ENCODE results near the gene ZNF429.
"Not testable (repeated sequence)": the region's sequence is repeated elsewhere in the genome, so short reads cannot be mapped to it uniquely, and the experiment has no call there.

Gene ZNF429

DNA sequence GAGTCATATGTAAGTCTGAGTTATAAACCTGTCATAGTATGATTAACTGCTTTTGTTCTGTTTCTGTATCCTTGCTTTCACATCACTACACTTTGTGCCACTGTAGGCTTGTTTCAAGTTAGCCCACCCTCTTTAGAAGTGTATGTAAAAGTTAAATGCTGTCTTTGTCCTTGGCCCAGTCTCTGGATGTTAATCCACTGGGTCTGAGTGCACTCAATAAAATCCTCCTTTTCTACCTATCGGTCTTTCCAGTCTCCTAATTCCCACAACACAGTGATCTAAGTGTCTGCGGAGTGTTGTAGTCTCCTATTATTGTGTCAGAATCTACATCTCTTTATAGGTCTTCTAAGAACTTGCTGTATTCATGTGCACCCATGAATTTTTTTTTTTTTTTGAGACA lies 14.1 kb downstream of the ZNF429 start:
- DNase-seq = peak; percentile 3

DNA sequence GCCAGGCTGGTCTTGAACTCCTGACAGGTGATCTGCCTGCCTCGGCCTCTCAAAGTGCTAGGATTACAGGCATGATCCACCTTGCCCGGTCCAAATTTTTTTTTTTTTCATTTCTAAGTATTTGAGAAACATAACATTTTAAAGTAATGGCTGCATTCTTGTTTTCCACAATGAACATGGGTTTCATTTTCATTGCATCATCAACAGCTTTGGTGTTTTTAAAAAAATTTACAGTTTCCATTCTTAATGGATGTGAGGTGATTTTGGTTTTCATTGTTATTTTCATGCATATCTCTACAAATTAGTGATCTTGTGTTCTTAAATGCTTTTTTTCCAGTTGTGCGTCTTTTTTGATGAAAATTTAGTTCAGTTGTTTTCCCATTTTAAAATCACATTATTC lies 27.5 kb downstream of the ZNF429 start:
- no peak for DNase-seq

DNA sequence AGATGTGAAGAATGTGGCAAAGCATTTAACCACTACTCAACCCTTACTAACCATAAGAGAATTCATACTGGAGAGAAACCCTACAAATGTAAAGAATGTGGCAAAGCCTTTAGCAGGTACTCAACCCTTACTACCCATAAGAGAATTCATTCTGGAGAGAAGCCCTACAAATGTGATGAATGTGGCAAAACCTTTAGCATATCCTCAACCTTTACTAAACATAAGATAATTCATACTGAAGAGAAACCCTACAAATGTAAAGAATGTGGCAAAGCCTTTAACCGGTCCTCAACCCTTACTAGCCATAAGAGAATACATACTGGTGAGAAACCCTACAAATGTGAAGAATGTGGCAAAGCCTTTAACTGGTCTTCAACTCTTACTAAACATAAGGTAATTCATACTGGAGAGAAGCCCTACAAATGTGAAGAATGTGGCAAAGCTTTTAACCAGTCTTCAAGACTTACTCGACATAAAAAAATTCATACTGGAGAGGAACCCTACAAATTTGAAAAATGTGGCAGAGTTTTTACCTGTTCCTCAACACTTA lies 31.4 kb downstream of the ZNF429 start:
- DNase-seq = not testable (repeated sequence)

DNA sequence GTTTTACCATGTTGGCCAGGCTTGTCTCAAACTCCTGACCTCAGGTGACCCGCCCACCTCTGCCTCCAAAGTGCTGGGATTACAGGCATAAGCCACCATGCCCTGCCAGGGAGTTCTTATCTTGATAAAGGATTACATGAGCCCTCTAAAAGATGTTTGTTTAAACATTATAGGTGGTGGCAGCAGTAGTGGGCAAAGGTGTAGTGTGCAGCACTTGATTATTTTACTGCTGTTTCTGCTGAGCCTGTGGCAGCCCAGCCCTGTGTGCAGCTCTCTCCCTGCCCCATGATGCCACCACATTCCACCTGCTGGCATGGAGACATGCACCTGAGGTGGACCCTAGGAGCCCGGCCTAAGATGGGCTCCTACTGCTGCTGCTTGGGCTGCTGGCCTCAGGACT lies 54.0 kb downstream of the ZNF429 start:
- no peak for DNase-seq

DNA sequence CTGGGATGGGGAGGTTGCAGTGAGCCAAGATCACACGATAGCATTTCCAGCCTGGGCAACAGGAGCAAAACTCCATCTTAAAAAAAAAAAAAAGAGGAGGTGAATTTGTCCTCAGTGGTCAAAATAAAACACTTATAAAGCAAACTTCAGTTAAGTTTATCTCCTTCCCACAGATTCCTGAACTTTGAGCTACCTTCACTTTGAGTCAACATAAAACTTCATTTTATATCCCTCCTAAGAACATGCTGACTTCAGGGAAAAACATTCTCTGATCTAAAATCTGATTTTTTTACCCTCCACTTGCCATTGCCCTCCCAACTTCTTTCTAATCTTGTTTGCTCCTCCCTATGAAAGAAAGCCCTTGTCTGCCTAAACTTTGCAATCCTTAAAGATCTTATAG lies 59.0 kb downstream of the ZNF429 start:
- no peak for DNase-seq

DNA sequence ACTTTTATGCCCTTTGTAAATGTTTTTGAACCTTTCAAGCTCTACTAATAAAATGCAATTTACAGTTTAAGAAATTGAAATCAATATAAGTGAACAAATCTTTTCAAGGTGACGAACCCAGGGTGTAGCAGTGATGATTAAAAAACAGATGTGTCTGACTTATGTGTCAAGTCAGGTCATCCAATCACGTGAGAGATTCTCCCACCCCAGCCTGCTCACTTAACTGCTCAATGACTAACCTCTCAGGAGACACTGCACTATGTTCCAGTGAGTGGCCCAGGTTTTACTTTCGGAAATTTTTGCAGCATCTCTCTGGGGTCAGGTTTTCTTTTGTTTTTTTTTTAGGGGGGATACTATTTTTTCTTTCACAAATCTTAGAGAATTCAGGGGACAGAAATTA lies 60.7 kb downstream of the ZNF429 start:
- no peak for DNase-seq

DNA sequence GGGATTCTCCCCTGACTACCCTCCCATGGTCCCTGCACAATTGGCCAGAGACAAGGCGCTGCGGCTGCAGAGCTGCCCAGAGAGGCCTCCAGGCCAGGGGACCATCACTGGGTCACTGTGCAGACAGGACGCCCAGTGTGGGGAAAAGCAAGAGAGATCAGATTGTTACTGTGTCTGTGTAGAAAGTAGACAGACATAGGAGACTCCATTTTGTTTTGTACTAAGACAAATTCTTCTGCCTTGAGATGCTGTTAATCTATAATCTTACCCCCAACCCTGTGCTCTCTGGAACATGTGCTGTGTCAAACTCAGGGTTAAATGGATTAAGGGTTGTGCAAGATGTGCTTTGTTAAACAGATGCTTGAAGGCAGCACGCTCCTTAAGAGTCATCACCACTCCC lies 62.4 kb downstream of the ZNF429 start:
- not testable (repeated sequence) for DNase-seq

DNA sequence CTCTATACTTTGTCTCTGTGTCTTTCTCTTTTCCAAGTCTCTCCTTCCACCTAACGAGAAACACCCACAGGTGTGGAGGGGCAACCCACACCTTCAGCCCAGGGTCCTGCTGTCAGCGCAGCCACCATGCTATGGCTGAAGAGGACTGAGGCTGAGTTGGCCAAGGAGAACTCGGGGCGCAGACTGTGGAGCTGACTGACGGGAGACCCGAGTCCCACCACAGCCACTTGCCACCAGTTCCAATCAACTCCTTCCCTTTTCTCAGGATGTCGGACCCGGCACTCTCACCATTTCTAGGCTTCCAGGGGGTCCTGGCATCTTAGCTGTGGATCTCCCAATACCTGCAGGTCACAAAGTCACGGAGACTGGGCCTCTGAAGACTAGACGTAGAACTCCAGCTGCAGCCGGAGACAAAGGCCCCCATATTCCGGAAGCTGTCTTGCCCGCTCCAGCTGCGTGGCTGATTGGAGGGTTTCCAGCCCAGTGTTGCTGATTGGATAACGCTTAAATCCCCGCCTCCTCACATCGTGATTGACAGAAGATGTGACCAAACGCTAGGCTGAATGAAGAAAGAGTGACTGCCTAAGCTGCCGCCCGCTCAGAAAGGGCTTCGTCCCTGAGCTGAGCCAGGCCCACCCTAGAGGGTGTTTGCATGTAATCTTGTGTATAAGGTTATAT lies 63.6 kb downstream of the ZNF429 start:
- peak; percentile 76 for DNase-seq

DNA sequence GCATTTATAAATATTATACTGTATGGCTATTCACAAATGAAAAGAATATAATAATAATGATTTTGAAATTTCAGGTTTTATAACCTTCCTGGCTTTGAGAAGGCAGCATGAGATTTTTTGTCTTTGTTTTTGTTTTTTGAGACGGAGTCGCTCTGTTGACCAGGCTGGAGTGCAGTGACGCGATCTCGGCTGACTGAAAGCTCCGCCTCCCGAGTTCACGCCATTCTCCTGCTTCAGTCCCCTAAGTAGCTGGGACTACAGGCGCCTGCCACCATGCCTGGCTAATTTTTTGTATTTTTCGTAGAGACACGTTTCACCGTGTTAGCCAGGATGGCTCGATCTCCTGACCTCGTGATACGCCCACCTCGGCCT lies 64.1 kb downstream of the ZNF429 start:
- peak; percentile 6 for DNase-seq

DNA sequence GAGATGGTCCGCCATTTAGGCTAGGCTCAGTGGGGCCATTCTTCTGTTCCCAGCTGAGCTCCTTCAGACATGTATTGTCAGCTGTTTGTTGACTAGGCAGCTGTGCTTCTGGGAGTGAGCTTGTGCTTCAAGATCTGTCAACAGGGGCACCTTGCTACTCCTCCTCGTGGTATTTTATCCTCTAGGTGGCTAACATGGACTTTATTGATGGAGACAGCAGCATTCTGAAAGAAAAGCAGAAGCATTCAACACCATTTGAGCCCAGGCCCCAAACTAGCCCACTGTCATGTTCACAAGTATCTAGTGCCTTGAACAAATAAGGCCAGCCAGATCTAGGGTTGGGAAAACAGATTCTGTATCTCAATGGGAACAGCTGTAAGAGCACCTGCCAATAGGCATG lies 65.9 kb downstream of the ZNF429 start:
- no peak for DNase-seq

DNA sequence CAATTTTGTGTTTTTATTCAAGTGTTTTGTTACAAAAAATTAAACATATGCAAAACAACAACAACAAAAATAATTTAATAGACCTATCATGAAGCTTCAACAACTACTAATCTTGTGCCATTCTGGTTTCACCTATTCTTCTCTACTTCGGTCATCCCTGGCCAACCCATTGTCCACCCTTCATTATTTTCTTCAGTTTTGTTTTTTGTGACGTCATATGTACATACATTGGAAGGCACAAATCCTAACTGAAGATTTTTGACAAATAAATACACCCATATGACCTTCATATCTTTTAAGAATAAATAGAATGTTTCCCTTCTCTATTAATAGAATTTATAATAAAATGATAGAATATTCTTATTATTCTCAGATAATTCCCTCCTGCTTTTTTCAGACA lies 69.2 kb downstream of the ZNF429 start:
- DNase-seq = no peak

DNA sequence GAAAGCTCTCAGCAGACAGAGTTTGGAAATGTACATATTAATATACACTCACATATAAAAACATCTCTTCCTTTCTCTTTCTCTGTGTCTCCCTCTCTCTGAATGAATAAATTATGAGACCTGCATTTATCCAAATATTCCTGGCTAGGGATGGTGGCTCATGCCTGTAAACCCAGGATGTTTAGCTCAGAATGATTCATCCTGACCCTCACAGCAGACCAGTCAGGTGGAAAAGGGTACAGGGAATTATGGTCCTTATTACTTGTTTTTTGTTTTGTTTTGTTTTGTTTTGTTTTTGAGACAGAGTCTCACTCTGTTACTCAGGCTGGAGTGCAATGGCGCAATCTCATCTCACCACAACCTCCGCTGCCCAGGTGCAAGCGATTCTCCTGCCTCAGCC lies 71.1 kb downstream of the ZNF429 start:
- no peak for DNase-seq

DNA sequence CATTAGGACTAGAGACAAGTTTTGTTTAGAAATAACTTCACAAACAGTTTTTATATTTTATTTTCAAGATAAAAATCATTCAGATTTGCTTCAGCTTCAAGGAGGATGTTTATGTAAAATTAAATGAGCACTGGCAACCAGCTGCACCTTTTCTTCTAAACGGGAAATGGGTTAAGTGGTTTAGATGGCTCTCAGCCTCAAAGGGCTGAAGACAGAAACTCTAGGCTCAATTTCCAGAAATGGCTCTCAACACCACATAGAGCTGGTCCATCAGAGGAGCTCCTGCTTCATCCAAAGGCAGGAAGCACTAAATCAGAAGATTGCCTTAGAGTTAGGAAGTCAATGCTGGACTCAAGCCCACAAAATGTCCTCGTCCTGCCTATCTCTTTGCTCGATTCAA lies 74.7 kb downstream of the ZNF429 start:
- no peak for DNase-seq

DNA sequence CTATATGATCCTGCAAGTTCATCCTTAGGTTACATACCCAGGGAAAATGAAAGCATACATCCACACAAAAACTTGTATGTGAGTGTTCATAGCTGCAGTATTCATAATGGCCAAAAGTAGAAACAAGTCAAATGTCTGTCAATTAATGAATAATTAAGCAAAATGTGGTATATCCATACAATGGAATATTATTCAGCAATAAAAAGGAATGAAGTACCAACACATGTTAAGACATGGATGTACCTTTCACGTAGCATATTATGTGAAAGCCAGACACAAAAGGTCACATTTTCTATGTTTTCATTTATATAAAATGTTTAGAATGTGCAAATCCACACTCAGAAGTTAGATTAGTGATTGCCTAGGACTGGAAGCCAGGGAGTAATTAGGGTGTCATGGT lies 75.4 kb downstream of the ZNF429 start:
- no peak for DNase-seq

DNA sequence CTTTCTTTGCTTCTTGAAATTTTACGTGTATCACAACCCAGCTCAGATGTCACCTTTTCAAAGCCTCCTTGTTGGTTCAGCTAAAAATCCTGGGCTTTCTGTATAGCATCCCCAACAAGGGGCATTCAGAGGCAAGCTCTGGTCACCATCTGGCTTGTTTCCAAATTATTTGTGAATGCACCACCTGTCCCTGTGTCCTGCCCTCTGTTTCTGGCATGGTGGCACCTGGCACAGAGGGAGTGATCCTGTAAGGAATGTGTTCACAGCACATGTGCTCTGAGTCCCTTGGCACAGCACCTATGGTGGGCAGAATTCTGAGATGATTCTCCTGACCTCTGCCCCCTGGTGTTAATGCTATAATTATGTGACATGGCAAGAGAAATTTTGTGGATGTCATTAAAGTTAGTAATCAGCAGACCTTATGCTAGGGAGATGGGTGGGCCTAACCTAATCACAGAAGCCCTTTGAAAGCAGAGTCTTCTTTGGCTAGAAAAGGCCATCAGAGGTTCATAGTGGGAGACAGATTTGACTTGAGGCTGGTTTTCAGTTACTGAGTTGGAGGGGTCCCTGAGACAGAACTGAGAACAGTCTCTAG lies 76.3 kb downstream of the ZNF429 start:
- no peak for DNase-seq

DNA sequence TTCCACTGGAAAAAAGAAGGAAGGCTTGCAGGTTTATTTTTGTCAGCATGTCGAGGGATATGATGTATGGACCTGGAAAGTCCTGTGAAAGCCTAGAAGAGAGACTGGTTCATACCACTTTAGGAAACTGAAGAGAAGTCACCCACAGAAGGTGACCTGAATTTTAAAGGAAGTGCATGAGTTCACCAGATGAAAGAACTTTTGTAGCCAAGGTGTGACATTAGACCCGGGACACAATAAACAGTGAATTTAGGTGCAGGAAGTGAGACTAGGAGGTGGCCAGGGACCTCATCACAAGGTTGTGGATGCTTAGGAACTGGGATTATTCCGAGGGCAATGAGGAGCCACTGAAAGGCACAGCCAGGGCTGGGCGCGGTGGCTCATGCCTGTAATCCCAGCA lies 79.1 kb downstream of the ZNF429 start:
- DNase-seq = no peak

DNA sequence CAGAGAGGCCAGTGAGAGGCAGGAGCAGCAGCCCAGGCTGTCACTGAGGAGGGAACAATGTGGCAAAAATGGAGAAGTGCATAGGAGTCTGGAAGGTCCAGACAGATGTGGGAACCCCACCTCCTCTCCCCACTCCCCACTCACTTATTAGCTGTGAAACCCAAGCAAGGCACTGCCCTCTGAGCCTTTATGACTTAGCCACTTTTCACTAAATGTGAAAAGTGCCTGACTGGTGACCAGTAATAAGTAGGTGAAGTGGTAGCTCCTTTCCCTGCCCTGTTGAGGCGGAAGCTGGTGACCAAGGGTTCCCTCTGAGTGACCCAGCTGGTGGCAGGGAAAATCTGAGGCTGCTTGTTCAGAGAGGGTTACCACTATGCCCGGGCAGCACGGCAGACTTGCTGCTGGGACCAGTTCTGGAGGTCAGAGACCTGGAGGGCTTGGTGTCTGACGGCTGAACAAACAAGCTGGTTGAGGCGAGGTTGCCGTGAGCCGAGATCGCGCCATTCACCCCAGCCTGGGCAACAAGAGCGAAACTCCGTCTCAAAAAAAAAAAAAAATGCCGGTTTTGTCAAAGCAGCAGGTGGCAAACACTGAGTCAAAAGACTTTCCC lies 80.0 kb downstream of the ZNF429 start:
- DNase-seq = no peak

DNA sequence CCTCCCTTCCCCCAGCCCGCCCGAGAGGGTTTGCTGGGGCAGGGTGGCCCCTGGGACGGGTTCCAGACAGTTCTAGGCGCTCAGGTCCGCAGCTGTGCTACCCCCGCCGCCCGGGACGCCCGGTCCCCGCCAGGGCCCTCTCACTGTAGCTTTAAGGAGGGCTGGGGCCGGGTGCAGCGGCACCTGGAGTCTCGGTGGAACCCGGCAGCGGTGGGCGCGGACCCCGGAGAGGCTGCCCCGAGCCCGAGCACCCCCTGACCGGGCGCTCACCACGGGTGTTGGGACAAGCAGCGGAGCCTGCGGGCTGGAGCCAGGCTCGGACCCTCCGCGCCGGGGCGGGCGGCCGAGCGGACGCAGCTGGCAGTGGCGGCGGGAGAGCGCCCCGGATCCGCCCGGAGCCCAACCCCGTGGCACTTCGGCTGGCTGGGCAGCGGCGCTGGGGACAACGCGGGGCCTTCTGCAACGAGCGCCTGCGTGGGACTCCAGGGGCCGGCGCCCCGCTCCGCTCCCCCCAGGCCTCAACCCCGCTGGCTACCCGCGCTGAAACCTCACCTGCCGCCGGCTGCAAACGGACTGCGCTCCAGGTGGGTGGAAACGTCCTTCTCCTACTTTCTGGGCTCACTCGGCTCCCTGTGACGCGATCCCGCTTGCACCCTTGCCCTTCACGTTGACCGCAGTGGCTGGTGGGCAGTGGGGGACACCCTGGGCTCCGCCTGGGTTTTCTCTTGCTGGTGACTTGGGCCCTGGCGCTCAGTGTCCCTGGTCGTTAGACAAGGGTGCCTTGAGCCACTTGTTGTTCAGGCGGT lies 81.1 kb downstream of the ZNF429 start:
- no peak for DNase-seq

DNA sequence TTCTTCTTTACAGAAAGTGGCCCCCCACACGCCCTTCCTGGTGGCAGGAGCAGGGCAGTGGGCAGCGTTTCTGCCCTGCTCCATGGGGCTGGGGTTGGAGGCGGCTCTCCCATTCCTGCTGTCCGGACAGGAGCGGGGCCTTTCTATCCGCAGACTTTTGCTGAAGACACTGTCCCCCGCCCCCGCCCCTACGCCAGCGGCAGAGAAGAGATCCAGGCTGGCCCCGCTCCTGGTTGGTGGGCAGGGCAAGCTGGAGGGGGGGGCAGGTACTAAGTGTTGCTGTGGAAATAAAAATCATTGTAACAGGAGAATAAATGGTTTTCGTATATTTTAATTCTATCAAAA lies 81.7 kb downstream of the ZNF429 start:
- DNase-seq = no peak

DNA sequence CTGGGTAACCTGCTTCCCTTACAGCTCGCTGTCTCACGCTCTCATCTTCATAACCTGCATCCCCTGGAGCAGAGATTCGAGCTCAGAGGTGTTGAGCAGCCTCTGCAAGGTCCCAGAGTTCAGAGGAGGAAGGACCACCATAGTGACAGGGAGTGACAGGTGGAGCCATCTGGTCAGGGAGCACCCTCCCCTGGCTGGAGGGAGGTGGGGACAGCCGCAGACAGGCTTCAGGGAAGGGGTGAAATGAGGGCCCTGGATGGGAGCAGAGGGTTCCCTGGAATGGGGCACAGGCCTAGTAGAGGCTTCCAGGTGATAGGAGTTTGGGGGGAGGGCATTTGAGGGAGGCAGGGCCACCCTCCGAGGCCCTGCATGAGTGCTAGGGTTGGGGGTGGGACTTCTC lies 82.1 kb downstream of the ZNF429 start:
- no peak for DNase-seq

DNA sequence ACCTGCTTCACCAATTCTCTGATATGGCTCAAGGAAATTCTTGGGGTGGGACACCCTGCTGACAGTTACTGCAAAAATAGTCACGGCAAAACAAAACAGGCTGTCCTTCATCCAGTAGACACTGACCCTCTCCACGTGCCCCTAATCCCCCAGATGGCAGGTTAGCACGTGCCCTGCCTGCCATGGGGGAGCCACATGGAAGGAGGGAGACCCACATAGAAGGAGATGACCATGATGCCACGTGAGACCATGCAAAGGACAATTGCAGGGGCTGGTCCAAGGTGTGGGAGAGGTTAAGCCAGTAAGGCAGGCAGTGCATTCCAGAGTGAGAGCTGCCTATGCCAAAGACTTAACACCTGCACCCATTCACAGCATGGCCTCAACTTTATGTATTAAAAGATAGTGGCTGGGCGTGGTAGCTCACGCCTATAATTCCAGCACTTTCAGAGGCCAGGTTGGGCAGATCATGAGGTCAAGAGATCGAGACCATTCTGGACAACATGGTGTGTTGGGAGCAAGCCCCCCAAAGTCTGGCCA lies 82.7 kb downstream of the ZNF429 start:
- no peak for DNase-seq

DNA sequence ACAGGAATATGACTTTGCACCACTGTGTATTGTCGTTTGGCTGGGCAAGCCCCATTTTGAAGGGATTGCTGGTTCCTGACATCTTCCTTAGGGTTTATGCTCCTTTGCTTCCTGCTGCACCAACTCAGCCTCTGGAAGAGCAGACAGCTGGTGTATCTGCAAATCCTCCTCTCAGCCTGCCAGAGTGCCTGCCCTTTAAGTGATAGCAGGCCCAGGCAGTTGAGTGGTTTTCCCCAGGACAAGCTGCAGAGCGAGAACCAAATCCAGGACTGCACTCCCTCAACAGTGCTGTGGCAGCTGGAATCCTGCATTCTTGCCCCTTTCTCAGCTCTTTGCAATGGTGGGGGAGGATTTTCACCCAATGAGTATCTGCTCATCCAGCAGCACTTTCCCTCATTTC lies 85.5 kb downstream of the ZNF429 start:
- DNase-seq = no peak

DNA sequence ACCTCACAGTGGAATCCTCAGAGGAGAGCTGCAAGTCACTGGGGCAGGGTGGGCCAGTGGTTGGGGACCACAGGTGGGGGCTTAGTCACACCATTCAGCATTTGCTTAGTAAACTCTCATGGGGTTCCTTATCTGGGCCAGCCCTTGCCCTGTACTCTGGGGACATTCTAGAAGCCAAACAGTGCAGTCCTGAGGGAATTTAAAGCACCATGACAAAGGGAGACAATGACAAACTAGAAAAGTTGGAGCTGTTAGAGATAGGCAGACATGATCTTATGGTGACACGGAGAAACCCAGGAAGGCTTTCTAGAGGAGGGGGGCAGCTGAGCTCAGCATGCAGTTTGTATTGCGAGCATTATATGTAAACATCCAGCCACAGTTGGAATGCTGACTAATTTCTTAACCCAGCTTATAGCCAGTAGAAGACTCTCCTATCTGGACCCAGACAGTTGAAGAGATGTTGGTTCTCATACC lies 87.6 kb downstream of the ZNF429 start:
- no peak for DNase-seq

Data from fibroblast of skin of scalp (primary cell).